IMR-90 (cell line): ENCODE measurements around the gene EAF1. TPM values are rescaled to one million over a fixed set of nuclear protein-coding genes. Genes with fewer than 3 reads are reported as not detected.

ENCODE experiments used
- ATAC-seq: fragments of 200-7000 bp; cut with Tn5 transposase; 2 replicates; pipeline ENCODE4 v1.9.1; 2020; ENCODE audit warnings: low read depth, mild to moderate bottlenecking, moderate library complexity
- BruUV-seq: library from RNA; stranded (reverse); fragments of 400-500 nt; replicated peaks from 2 replicates; lab custom pipeline; 2021; lab: Mats Ljungman, UMichigan
- CTCF ChIA-PET: fragments of 300-600 bp; formaldehyde crosslinking; extraction: SDS; loops from one replicate; lab custom pipeline; 2021; ENCODE audit warnings: antibody characterized with exemption; lab: Yijun Ruan, JAX
- POLR2A ChIA-PET: fragments of 300-600 bp; sonication (Branson Sonifier 250); formaldehyde crosslinking; loops from one replicate; lab custom pipeline; 2022; ENCODE audit warnings: antibody characterized with exemption; ENCODE audit not compliant: unreplicated experiment; lab: Charles Lee
- DNase-seq: peaks from one replicate; pipeline ENCODE4 v3.0.0; 2013
- H2AFZ ChIP-seq: replicated peaks from 2 replicates; pipeline ENCODE3; 2013; ENCODE audit warnings: low read length, mild to moderate bottlenecking; ENCODE audit not compliant: poor library complexity
- H2AK5ac ChIP-seq: 2 replicates; pipeline ENCODE4 v1.6.1; 2013; ENCODE audit warnings: low read depth, low read length, inconsistent platforms
- H2AK9ac ChIP-seq: replicated peaks from 2 replicates; pipeline ENCODE3; 2013; ENCODE audit warnings: mild to moderate bottlenecking, low read depth, low read length, moderate library complexity; ENCODE audit not compliant: poor library complexity
- H2BK120ac ChIP-seq: 2 replicates; pipeline ENCODE4 v1.6.1; 2013; ENCODE audit warnings: low read depth, low read length, inconsistent platforms
- H2BK15ac ChIP-seq: 3 replicates; pipeline ENCODE4 v1.6.1; 2013; ENCODE audit warnings: low read depth, low read length, inconsistent platforms
- H2BK20ac ChIP-seq: 2 replicates; pipeline ENCODE4 v1.6.1; 2013; ENCODE audit warnings: low read depth, mild to moderate bottlenecking, inconsistent platforms, low read length, moderate library complexity
- H2BK5ac ChIP-seq: 2 replicates; pipeline ENCODE4 v1.6.1; 2013; ENCODE audit warnings: mild to moderate bottlenecking, low read depth, low read length, inconsistent platforms; ENCODE audit not compliant: poor library complexity, severe bottlenecking
- H3K14ac ChIP-seq: replicated peaks from 2 replicates; pipeline ENCODE4 v1.6.1; 2013; ENCODE audit warnings: low read depth, low read length, inconsistent platforms
- H3K18ac ChIP-seq: 2 replicates; pipeline ENCODE4 v1.6.1; 2013; ENCODE audit warnings: low read depth, low read length, control low read depth
- H3K23ac ChIP-seq: 2 replicates; pipeline ENCODE4 v1.6.1; 2013; ENCODE audit warnings: low read depth, low read length, inconsistent platforms
- H3K27ac ChIP-seq: 2 replicates; pipeline ENCODE4 v1.5.1; 2013; ENCODE audit warnings: mild to moderate bottlenecking, control low read depth, low read length; ENCODE audit not compliant: insufficient read depth
- H3K27me3 ChIP-seq: 2 replicates; pipeline ENCODE4 v1.6.1; 2013; ENCODE audit warnings: low read length; ENCODE audit not compliant: control insufficient read depth, insufficient read depth
- H3K36me3 ChIP-seq: 2 replicates; pipeline ENCODE4 v1.6.1; 2013; ENCODE audit warnings: low read length, mixed read lengths; ENCODE audit not compliant: control insufficient read depth, insufficient read depth
- H3K4ac ChIP-seq: 2 replicates; pipeline ENCODE4 v1.6.1; 2013; ENCODE audit warnings: low read depth, low read length, inconsistent platforms
- H3K4me1 ChIP-seq: 2 replicates; pipeline ENCODE4 v1.6.1; 2013; ENCODE audit warnings: low read length, mixed read lengths; ENCODE audit not compliant: control insufficient read depth, insufficient read depth
- H3K4me2 ChIP-seq: 2 replicates; pipeline ENCODE4 v1.6.1; 2013; ENCODE audit warnings: low read depth, mild to moderate bottlenecking, control low read depth, low read length, moderate library complexity
- H3K4me3 ChIP-seq: 2 replicates; pipeline ENCODE4 v1.5.1; 2013; ENCODE audit warnings: low read depth, mild to moderate bottlenecking, control low read depth, low read length, moderate library complexity; ENCODE audit not compliant: insufficient read depth
- H3K56ac ChIP-seq: 2 replicates; pipeline ENCODE4 v1.6.1; 2013; ENCODE audit warnings: low read length, inconsistent platforms; ENCODE audit not compliant: insufficient read depth; ENCODE audit errors: extremely low read depth
- H3K79me1 ChIP-seq, 2 experiments: 2 replicates each; pipeline ENCODE4 v1.6.1; 2013; ENCODE audit warnings: low read length in 2 of 2, inconsistent platforms in 1 of 2, low read depth in 1 of 2
- H3K9ac ChIP-seq: 2 replicates; pipeline ENCODE4 v1.6.1; 2013; ENCODE audit warnings: low read depth, low read length, control low read depth
- H3K9me1 ChIP-seq: 2 replicates; pipeline ENCODE4 v1.6.1; 2013; ENCODE audit warnings: low read length, inconsistent platforms; ENCODE audit not compliant: insufficient read depth
- H3K9me3 ChIP-seq: 2 replicates; pipeline ENCODE4 v1.6.1; 2013; ENCODE audit warnings: low read length; ENCODE audit not compliant: control insufficient read depth, insufficient read depth
- H4K20me1 ChIP-seq: 2 replicates; pipeline ENCODE4 v1.6.1; 2013; ENCODE audit warnings: low read length, inconsistent platforms; ENCODE audit not compliant: insufficient read depth
- H4K5ac ChIP-seq: 2 replicates; pipeline ENCODE4 v1.6.1; 2013; ENCODE audit warnings: mild to moderate bottlenecking, low read depth, low read length, control low read depth
- H4K8ac ChIP-seq, 2 experiments: 2 replicates each; pipeline ENCODE4 v1.6.1; 2013; ENCODE audit warnings: low read depth in 2 of 2, low read length in 2 of 2, control low read depth in 1 of 2, inconsistent platforms in 1 of 2
- H4K91ac ChIP-seq: 2 replicates; pipeline ENCODE4 v1.6.1; 2013; ENCODE audit warnings: low read depth, low read length, inconsistent platforms; ENCODE audit not compliant: insufficient read depth
- CEBPB ChIP-seq: IDR thresholded peaks from 2 replicates; pipeline ENCODE4 v1.6.1; 2012; ENCODE audit warnings: low read depth, low read length, improper control_type of control experiment
- FOS ChIP-seq: fragments of 150-350 bp; IDR thresholded peaks from 2 replicates; pipeline ENCODE4 v1.6.1; 2016; ENCODE audit warnings: low read depth, low read length
- MAFK ChIP-seq: IDR thresholded peaks from 2 replicates; pipeline ENCODE4 v1.6.1; 2012; ENCODE audit warnings: low read depth, low read length, improper control_type of control experiment
- MXI1 ChIP-seq: IDR thresholded peaks from 2 replicates; pipeline ENCODE4 v1.6.1; 2012; ENCODE audit warnings: low read depth, mild to moderate bottlenecking, low read length, moderate library complexity, borderline replicate concordance
- NFE2L2 ChIP-seq: fragments of 150-350 bp; IDR thresholded peaks from 2 replicates; pipeline ENCODE4 v1.6.1; 2016; ENCODE audit warnings: low read depth, mild to moderate bottlenecking, low read length
- POLR2A ChIP-seq: IDR thresholded peaks from 2 replicates; pipeline ENCODE4 v1.6.1; 2012; ENCODE audit warnings: mild to moderate bottlenecking, low read depth, low read length
- RCOR1 ChIP-seq: IDR thresholded peaks from 2 replicates; pipeline ENCODE4 v1.6.1; 2012; ENCODE audit warnings: mild to moderate bottlenecking, low read length, improper control_type of control experiment; ENCODE audit not compliant: insufficient replicate concordance
- RFX5 ChIP-seq: IDR thresholded peaks from 2 replicates; pipeline ENCODE4 v1.8.0; 2012; ENCODE audit warnings: low read depth, mild to moderate bottlenecking, low read length, moderate library complexity
- WGBS, 2 experiments: methylation state at CpG; one replicate each; pipeline versions ENCODE4 v1.1.5 to v1.1.7; 2013; ENCODE audit warnings: missing lambda C conversion rate in 2 of 2; ENCODE audit not compliant: insufficient read length in 1 of 2; ENCODE audit errors: extremely low coverage in 2 of 2; 5-methylcytosine and 5-hydroxymethylcytosine counted together
- dilution Hi-C: fragments of 300-500 bp; cut with HindIII; formaldehyde crosslinking; loops from one replicate; pipeline ENCODE4 v1.14.3; 2018; ENCODE audit warnings: low sequenced_read_pairs; ENCODE audit not compliant: unreplicated experiment
- in situ Hi-C: fragments of 300-500 bp; cut with MboI; formaldehyde crosslinking; loops from 3 replicates; pipeline ENCODE4 v1.14.3; 2019; ENCODE audit warnings: low sequenced_read_pairs, inconsistent platforms, mixed read lengths
- intact Hi-C: fragments of 100-400 bp; cut with micrococcal nuclease; formaldehyde crosslinking; loops from 2 replicates; pipeline ENCODE4 v1.10.0; 2022
- polyA plus RNA-seq, 3 experiments: library from polyadenylated mRNA; depleted of rRNA; stranded (reverse); fragments of >200 nt; gene quantifications; 2 replicates each; pipeline ENCODE4 v1.2.3, GENCODE V29; 2012; ENCODE audit warnings: low replicate concordance in 1 of 3
- total RNA-seq: library from RNA; depleted of rRNA; stranded (reverse); fragments of >200 nt; gene quantifications from 2 replicates; pipeline ENCODE4 v1.2.3, GENCODE V29; 2012

EAF1 gene
- total and polyA plus RNA-seq, 2 of the 4 experiments (the other 2 are of a cell fraction): 7.0 to 21.3 TPM

GRCh38 chr3:15428539-15428938 lies 1.1 kb downstream of the EAF1 start:
- intact Hi-C loops (loop anchor here (2.0 to 5.0 kb wide), 3 partner anchors 128 to 384 kb away; no protein-coding TSS in a partner anchor), in situ Hi-C loops (no loop called here), dilution Hi-C loops (no loop called here)
- Histone ChIP-seq H2BK5ac (no peak overlapping the region), H3K14ac (0 out of 2 replicates have a peak overlapping the region, but pooled peaks have one; percentile 19), H2BK20ac (no peak overlapping the region), H3K4me1 (peaks cover 1% of the 10 kb centered on the region; the same call in 1 of the 2 replicates), H4K91ac (no peak overlapping the region), H3K9ac (peak overlapping the region; percentile 84), H3K9me3 (no peaks in the 10 kb centered on the region), H3K18ac (no peak overlapping the region), H3K4me3 (peak overlapping the region; percentile 92), H3K4ac (0 out of 2 replicates have a peak overlapping the region, but pooled peaks have one; percentile 69), H3K4me2 (peak overlapping the region; percentile 99), H4K8ac (peak overlapping the region in 1 of 2 experiments; percentile 53; a peak in 1 of 4 replicates), H2AK5ac (no peak overlapping the region; the same call in 1 of the 2 replicates), H4K5ac (no peak overlapping the region), H3K23ac (peak overlapping the region; percentile 85), H4K20me1 (peaks cover 16% of the 10 kb centered on the region), H2BK15ac (no peak overlapping the region), H2BK120ac (no peak overlapping the region), H3K27ac (no peak overlapping the region), H3K79me1 (peaks cover 34 to 60% of the 10 kb centered on the region in 2 experiments), H2AK9ac (peak overlapping the region; percentile 38), H3K27me3 (no peaks in the 10 kb centered on the region), H2AFZ (no peak overlapping the region), H3K9me1 (peaks cover 11% of the 10 kb centered on the region), H3K36me3 (peaks cover 13% of the 10 kb centered on the region), H3K56ac (0 out of 2 replicates have a peak overlapping the region, but pooled peaks have one; percentile 10)
- ChIA-PET CTCF (no interaction called here), POLR2A (no interaction called here)
- DNase-seq (peak; percentile 67), ATAC-seq (peak; percentile 21)
- BruUV-seq: no TSS peak
- WGBS, 2 experiments: 50% methylated on average over 2 of the region's 9 CpGs; no CpG with 5 or more reads in 1 of the 2 experiments
- peak; percentile 42; the same call in 1 of the 2 replicates for TF ChIP-seq MXI1
- TF ChIP-seq RFX5: no peak
- TF ChIP-seq RCOR1: peak; percentile 37
- TF ChIP-seq MAFK: peak; percentile 56
- TF ChIP-seq NFE2L2: no peak
- TF ChIP-seq POLR2A: peak; percentile 48; the same call in 1 of the 2 replicates
- 0 out of 2 replicates have a peak, but pooled peaks have one; percentile 34 for TF ChIP-seq CEBPB
- TF ChIP-seq FOS: 0 out of 2 replicates have a peak, but pooled peaks have one; percentile 37
